SK-N-SH treated with all-trans-retinoic acid at 6 μM for 48 hours (cell line): ENCODE results near the gene TMEM164.

ENCODE experiments used
- BACH2 ChIP-seq: fragments of 250-450 bp; sonication (Bioruptor Pico); IDR thresholded peaks from 2 replicates; pipeline ENCODE4 v1.9.0; 2021; ENCODE audit warnings: mild to moderate bottlenecking, borderline replicate concordance
- CREB5 ChIP-seq: fragments of 250-450 bp; sonication (Bioruptor Pico); IDR thresholded peaks from 2 replicates; pipeline ENCODE4 v1.5.1; 2020; ENCODE audit warnings: low read depth, mild to moderate bottlenecking, moderate library complexity
- ESRRG ChIP-seq: fragments of 250-450 bp; sonication (Bioruptor Pico); IDR thresholded peaks from 2 replicates; pipeline ENCODE4 v1.6.1; 2021; ENCODE audit warnings: mild to moderate bottlenecking
- ISL1 ChIP-seq: fragments of 250-450 bp; sonication (Bioruptor Pico); IDR thresholded peaks from 2 replicates; pipeline ENCODE4 v2.1.2; 2022; ENCODE audit warnings: mild to moderate bottlenecking, moderate library complexity
- PATZ1 ChIP-seq: fragments of 250-450 bp; sonication (Bioruptor Pico); IDR thresholded peaks from 2 replicates; pipeline ENCODE4 v1.8.0; 2020; ENCODE audit warnings: mild to moderate bottlenecking, moderate library complexity, borderline replicate concordance
- TCF4 ChIP-seq: fragments of 250-450 bp; sonication (Bioruptor Pico); IDR thresholded peaks from 2 replicates; pipeline ENCODE4 v1.8.0; 2021; ENCODE audit warnings: mild to moderate bottlenecking, moderate library complexity, borderline replicate concordance
- ZFP30 ChIP-seq: fragments of 450-650 bp; formaldehyde crosslinking; IDR thresholded peaks from 2 replicates; pipeline ENCODE4 v1.5.0; 2022; ENCODE audit warnings: mild to moderate bottlenecking, moderate library complexity
- ZNF565 ChIP-seq: fragments of 450-650 bp; formaldehyde crosslinking; conservative IDR thresholded peaks from 2 replicates; pipeline ENCODE4 v1.5.0; 2020; ENCODE audit warnings: low read depth, mild to moderate bottlenecking, moderate library complexity

- no peak for TF ChIP-seq ZFP30 (CRISPR knock-in tag)
- TF ChIP-seq ISL1 (CRISPR knock-in tag) = no peak
- no peak for TF ChIP-seq TCF4
- TF ChIP-seq CREB5 = no peak
- no peak for TF ChIP-seq ESRRG
- TF ChIP-seq ZNF565 (CRISPR knock-in tag) = no peak
- no peak for TF ChIP-seq PATZ1
- no peak for TF ChIP-seq BACH2 (CRISPR knock-in tag)
Measured at GRCh38 chrX:110000847-110001713, 1.8 kb upstream of the TMEM164 start.
